GM12864 (cell line): ENCODE measurements around the gene TNS2.
A peak's percentile ranks its signal among the peaks of the same experiment; 100 is the strongest.

Experiments used
- DNase-seq: peaks from one replicate; pipeline ENCODE4 v3.0.0-alpha.2; 2011; ENCODE audit warnings: low read depth
- H3K4me3 ChIP-seq: 2 replicates; pipeline ENCODE4 v1.5.1; 2011; ENCODE audit warnings: mild to moderate bottlenecking, low read depth, low read length, control low read depth
- TF ChIP-seq, protein P1 (sequence below): IDR thresholded peaks from 2 replicates; pipeline ENCODE4 v1.5.1; 2011; ENCODE audit warnings: low read depth, mild to moderate bottlenecking, moderate library complexity, low read length, control low read depth, inconsistent platforms; ENCODE audit errors: missing control alignments

The TNS2 gene

GRCh38 chr12:53097564-53098353 is 47.9 kb downstream of the TNS2 start, which contains the start of gene IGFBP6:
TSS of gene IGFBP6 (plus strand) at chr12:53097667. CDS start at chr12:53097718, 51 bp downstream.
- peak within 1 kb of the TSS; percentile 46 for H3K4me3 ChIP-seq
- TF ChIP-seq, protein P1, sequence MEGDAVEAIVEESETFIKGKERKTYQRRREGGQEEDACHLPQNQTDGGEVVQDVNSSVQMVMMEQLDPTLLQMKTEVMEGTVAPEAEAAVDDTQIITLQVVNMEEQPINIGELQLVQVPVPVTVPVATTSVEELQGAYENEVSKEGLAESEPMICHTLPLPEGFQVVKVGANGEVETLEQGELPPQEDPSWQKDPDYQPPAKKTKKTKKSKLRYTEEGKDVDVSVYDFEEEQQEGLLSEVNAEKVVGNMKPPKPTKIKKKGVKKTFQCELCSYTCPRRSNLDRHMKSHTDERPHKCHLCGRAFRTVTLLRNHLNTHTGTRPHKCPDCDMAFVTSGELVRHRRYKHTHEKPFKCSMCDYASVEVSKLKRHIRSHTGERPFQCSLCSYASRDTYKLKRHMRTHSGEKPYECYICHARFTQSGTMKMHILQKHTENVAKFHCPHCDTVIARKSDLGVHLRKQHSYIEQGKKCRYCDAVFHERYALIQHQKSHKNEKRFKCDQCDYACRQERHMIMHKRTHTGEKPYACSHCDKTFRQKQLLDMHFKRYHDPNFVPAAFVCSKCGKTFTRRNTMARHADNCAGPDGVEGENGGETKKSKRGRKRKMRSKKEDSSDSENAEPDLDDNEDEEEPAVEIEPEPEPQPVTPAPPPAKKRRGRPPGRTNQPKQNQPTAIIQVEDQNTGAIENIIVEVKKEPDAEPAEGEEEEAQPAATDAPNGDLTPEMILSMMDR, result no peak
- DNase-seq, result no peak

- no peak overlapping the region for H3K4me3 ChIP-seq
- no peak for DNase-seq
- TF ChIP-seq, protein P1, result no peak
Measured at GRCh38 chr12:53098354-53098981, 48.6 kb downstream of the TNS2 start.

DNA sequence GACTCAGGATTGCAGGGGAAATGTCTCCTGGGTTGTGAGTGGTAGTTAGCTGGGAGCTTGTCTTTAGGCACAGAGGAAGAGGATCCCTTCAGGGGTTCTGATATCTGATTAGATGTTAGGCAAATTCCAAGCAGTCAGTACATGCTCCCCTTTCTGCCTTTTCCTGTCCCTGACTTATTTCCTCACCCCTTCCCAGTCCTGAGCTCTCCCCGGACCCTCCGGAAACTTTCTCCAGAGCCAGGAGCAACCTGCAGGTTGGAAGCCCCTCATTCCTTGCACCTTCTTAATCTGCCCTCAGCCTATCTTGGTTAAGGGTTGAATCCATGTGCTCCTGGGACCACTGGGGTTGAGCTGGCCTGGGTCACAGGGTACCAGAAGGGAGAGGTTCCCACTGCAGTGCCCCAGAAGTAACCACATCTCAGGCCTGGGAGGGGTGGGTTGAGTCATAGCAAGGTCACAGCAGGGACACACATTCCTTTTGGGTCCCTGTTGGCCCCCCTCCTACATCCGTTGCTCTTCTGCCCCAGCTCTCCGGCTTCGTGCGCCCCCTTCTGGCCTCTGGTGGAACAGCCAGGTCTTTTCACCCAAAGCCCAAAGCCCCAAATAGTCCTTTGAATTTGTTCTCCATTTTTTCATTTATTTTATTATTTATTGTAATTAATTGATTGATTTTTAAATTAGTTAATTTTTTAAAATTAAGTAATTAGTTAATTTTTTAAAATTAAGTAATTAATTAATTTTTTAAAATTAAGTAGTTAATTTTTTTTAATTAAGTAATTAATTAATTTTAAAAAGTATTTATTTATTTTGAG is 49.4 kb downstream of the TNS2 start:
- peak; percentile 31 for DNase-seq
- TF ChIP-seq, protein P1, result peak; percentile 88
- no peak overlapping the region for H3K4me3 ChIP-seq

- TF ChIP-seq, protein P1, result no peak
- no peak for DNase-seq
- H3K4me3 ChIP-seq, result no peak overlapping the region
Measured at GRCh38 chr12:53100466-53101151, 50.7 kb downstream of the TNS2 start.

DNA sequence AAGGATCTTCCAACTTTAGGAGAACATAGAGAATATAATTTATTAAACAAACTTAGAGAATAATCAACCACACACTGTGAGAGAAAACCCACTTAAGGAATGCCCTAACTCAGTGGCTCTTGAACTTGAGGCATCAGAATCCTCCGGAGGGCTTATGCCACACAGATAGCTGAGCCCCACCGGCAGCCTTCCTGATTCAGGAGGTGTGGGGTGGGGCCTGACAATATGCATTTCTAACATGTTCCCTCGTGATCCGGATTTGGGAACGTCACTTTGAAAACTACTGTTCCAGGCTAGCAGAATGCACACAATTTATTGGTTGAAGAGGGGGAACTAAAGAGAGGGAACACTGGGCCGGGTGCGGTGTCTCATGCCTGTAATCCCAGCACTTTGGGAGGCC is 51.4 kb downstream of the TNS2 start:
- TF ChIP-seq, protein P1, result no peak
- no peak for DNase-seq
- H3K4me3 ChIP-seq, result no peak overlapping the region

GRCh38 chr12:53101931-53102781 is 52.3 kb downstream of the TNS2 start:
- DNase-seq, result no peak
- H3K4me3 ChIP-seq, result no peak overlapping the region
- TF ChIP-seq, protein P1, result no peak
